OCI-LY7 (cell line): Measurements from ENCODE around the gene SEPTIN12. TPM values are rescaled to one million over a fixed set of nuclear protein-coding genes. Genes with fewer than 3 reads are reported as not detected.
"Not testable (repeated sequence)": the region's sequence is repeated elsewhere in the genome, so short reads cannot be mapped to it uniquely, and the experiment has no call there.

ENCODE experiments used
- BruUV-seq: library from RNA; stranded (reverse); fragments of 400-500 nt; replicated peaks from 2 replicates; lab custom pipeline; 2021; lab: Mats Ljungman, UMichigan
- CTCF ChIA-PET: fragments of 300-600 bp; sonication (Branson Sonifier 250); formaldehyde crosslinking; loops from one replicate; lab custom pipeline; 2022; ENCODE audit warnings: antibody characterized with exemption; ENCODE audit not compliant: unreplicated experiment; lab: Charles Lee
- POLR2A ChIA-PET: fragments of 300-600 bp; sonication (Branson Sonifier 250); formaldehyde crosslinking; loops from one replicate; lab custom pipeline; 2022; ENCODE audit warnings: antibody characterized with exemption; lab: Charles Lee
- DNase-seq: peaks from one replicate; pipeline ENCODE4 v3.0.0-alpha.2; 2015; ENCODE audit warnings: low spot score
- H2AFZ ChIP-seq: fragments of 200-600 bp; sonication (generic), shearing (Covaris generic); 2 replicates; pipeline ENCODE4 v1.6.1; 2014; ENCODE audit warnings: mild to moderate bottlenecking, antibody characterized with exemption, low read length, moderate library complexity
- H3K27ac ChIP-seq: fragments of 200-600 bp; sonication (generic); 2 replicates; pipeline ENCODE4 v1.5.1; 2014; ENCODE audit warnings: mixed run types, low read depth, mild to moderate bottlenecking, moderate library complexity, low read length, inconsistent platforms; ENCODE audit not compliant: poor library complexity, severe bottlenecking
- H3K36me3 ChIP-seq: fragments of 200-600 bp; sonication (generic); 2 replicates; pipeline ENCODE4 v1.6.1; 2014; ENCODE audit warnings: mild to moderate bottlenecking, antibody characterized with exemption, low read length, moderate library complexity, mixed read lengths; ENCODE audit not compliant: insufficient read depth
- H3K4me1 ChIP-seq: fragments of 200-600 bp; sonication (generic); 2 replicates; pipeline ENCODE4 v1.5.1; 2014; ENCODE audit warnings: mild to moderate bottlenecking, low read length; ENCODE audit not compliant: insufficient read depth, poor library complexity, severe bottlenecking
- H3K4me2 ChIP-seq: fragments of 200-600 bp; sonication (generic); 2 replicates; pipeline ENCODE4 v1.6.1; 2014; ENCODE audit warnings: mild to moderate bottlenecking, low read length
- H3K4me3 ChIP-seq: fragments of 200-600 bp; sonication (generic); 2 replicates; pipeline ENCODE4 v1.5.1; 2014; ENCODE audit warnings: mild to moderate bottlenecking, low read depth, low read length; ENCODE audit not compliant: poor library complexity, severe bottlenecking
- H3K79me2 ChIP-seq: fragments of 200-600 bp; sonication (generic); 2 replicates; pipeline ENCODE4 v1.6.1; 2016; ENCODE audit warnings: low read depth, mild to moderate bottlenecking, low read length, moderate library complexity, mixed read lengths; ENCODE audit not compliant: insufficient read depth
- H3K9me2 ChIP-seq: fragments of 200-600 bp; sonication (generic); 2 replicates; pipeline ENCODE4 v1.6.1; 2016; ENCODE audit warnings: mild to moderate bottlenecking, low read length, mixed read lengths; ENCODE audit not compliant: insufficient read depth
- H3K9me3 ChIP-seq: fragments of 200-600 bp; sonication (generic); 2 replicates; pipeline ENCODE4 v1.6.1; 2014; ENCODE audit warnings: mild to moderate bottlenecking, mixed run types, low read length, mixed read lengths
- H4K20me1 ChIP-seq: fragments of 200-600 bp; sonication (generic); 2 replicates; pipeline ENCODE4 v1.6.1; 2014; ENCODE audit warnings: mild to moderate bottlenecking, antibody characterized with exemption, low read length, moderate library complexity, mixed read lengths; ENCODE audit not compliant: insufficient read depth
- CTCF ChIP-seq: fragments of 200-600 bp; sonication (generic); conservative IDR thresholded peaks from 2 replicates; pipeline ENCODE4 v1.5.1; 2014; ENCODE audit warnings: mild to moderate bottlenecking, antibody characterized with exemption, low read length, moderate library complexity, mixed read lengths
- EZH2phosphoT487 ChIP-seq: fragments of 200-600 bp; sonication (generic); IDR thresholded peaks from 2 replicates; pipeline ENCODE4 v1.6.1; 2018; ENCODE audit warnings: low read depth, borderline replicate concordance, mild to moderate bottlenecking, mixed run types, antibody characterized with exemption, low read length, moderate library complexity, mixed read lengths
- intact Hi-C: fragments of 100-400 bp; cut with micrococcal nuclease; formaldehyde crosslinking; loops from one replicate; pipeline ENCODE4 v1.10.0; 2022; ENCODE audit not compliant: unreplicated experiment
- total RNA-seq, 2 experiments: library from RNA; depleted of rRNA in 1 of 2; stranded (reverse); fragments of >200 nt in 1 of 2; shearing (Covaris generic) in 1 of 2; gene quantifications; 2 replicates each; pipeline ENCODE4 v1.2.3, GENCODE V29; 2014 to 2022

The SEPTIN12 gene
- total RNA-seq, 2 experiments from 2014 or later = not detected

DNA sequence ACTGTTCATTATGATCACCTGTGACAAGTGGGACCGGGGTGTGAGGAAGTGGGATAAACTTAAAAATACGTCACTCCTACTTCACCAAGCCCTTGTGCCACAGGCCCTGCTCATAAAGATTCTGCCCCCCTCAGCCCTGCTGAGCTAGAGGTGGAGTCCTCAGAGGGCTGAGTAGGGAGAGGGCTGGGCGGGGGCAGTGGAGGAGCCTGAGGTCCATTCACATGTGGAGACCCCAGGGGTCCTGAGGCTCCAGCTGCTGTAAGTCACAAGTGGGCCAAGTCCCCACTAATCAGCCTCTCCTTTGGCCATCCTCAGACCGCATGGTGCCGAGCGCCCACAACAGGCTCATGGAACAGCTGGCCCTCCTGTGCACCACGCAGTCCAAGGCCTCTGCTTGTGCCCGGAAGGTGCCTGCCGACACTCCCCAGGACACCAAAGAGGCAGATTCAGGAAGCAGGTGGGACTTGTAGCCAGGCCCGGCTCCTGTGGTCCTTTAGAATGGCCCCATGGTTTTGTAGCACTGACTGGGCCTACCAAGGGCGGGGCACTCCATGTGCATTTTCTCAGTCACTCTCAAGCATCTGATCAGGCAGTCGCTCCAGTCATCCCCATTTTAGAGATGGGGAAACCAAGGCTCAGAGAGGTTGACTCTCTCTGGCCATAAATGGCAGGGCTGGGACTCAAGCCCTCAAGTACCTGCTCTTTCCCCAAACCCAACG, 43.4 kb downstream of the SEPTIN12 start:
- no peaks in the 10 kb centered on the region for H3K9me2 ChIP-seq
- H3K79me2 ChIP-seq = no peaks in the 10 kb centered on the region
- no peak for DNase-seq
- no peak overlapping the region for H3K4me2 ChIP-seq
- BruUV-seq = no TSS peak
- POLR2A ChIA-PET = no interaction called here
- TF ChIP-seq EZH2phosphoT487 = no peak
- TF ChIP-seq CTCF = no peak
- H3K27ac ChIP-seq = no peak overlapping the region
- intact Hi-C loops = no loop called here
- H3K4me1 ChIP-seq = peaks cover 15% of the 10 kb centered on the region
- 0 out of 2 replicates have a peak overlapping the region, but pooled peaks have one; percentile 22 for H2AFZ ChIP-seq
- H3K4me3 ChIP-seq = no peak overlapping the region
- no peaks in the 10 kb centered on the region for H3K9me3 ChIP-seq
- CTCF ChIA-PET = no interaction called here
- H4K20me1 ChIP-seq = no peaks in the 10 kb centered on the region
- H3K36me3 ChIP-seq = no peaks in the 10 kb centered on the region

GRCh38 chr16:4743226-4743878, 44.8 kb downstream of the SEPTIN12 start:
- ChIA-PET POLR2A (no interaction called here), CTCF (no interaction called here)
- no peaks in the 10 kb centered on the region for H3K79me2 ChIP-seq
- H4K20me1 ChIP-seq = no peaks in the 10 kb centered on the region
- no peak overlapping the region for H3K27ac ChIP-seq
- H3K36me3 ChIP-seq = no peaks in the 10 kb centered on the region
- DNase-seq = no peak
- peaks cover 15% of the 10 kb centered on the region for H3K4me1 ChIP-seq
- H3K9me3 ChIP-seq = no peaks in the 10 kb centered on the region
- TF ChIP-seq EZH2phosphoT487 (no peak), CTCF (no peak)
- intact Hi-C loops = no loop called here
- no peaks in the 10 kb centered on the region for H3K9me2 ChIP-seq
- no peak overlapping the region for H3K4me2 ChIP-seq
- no peak overlapping the region for H2AFZ ChIP-seq
- BruUV-seq = no TSS peak
- H3K4me3 ChIP-seq = no peak overlapping the region

GRCh38 chr16:4738370-4738769, 49.8 kb downstream of the SEPTIN12 start:
- DNase-seq, BruUV-seq, H3K4me1 ChIP-seq, H4K20me1 ChIP-seq, H3K27ac ChIP-seq, H3K9me3 ChIP-seq, H3K9me2 ChIP-seq, H3K4me2 ChIP-seq, CTCF ChIA-PET, H3K36me3 ChIP-seq, H2AFZ ChIP-seq, intact Hi-C loops, H3K4me3 ChIP-seq, H3K79me2 ChIP-seq: not testable (repeated sequence)
- POLR2A ChIA-PET = interaction anchor here (0.9 kb wide), 1 partner anchor 34 kb away, joined by 6 read pairs; no protein-coding TSS in a partner anchor
